BJ (cell line): ENCODE data around the gene ARL5A. TPM values are rescaled to one million over a fixed set of nuclear protein-coding genes. Genes with fewer than 3 reads are reported as not detected.

Experiments
- CTCF ChIA-PET: fragments of 350-600 bp; formaldehyde crosslinking; extraction: SDS; loops from one replicate; lab custom pipeline; 2021; ENCODE audit warnings: antibody characterized with exemption, inconsistent platforms; lab: Yijun Ruan, JAX
- POLR2A ChIA-PET: fragments of 300-600 bp; sonication (Branson Sonifier 250); formaldehyde crosslinking; extraction: SDS; loops from one replicate; lab custom pipeline; 2021; ENCODE audit warnings: antibody characterized with exemption; lab: Charles Lee
- DNase-seq: peaks from one replicate; pipeline ENCODE4 v3.0.0-alpha.2; 2011; ENCODE audit warnings: low read depth
- H3K27me3 ChIP-seq: 2 replicates; pipeline ENCODE4 v1.6.0; 2011; ENCODE audit warnings: low read length; ENCODE audit not compliant: control insufficient read depth, insufficient read depth
- H3K36me3 ChIP-seq: 2 replicates; pipeline ENCODE4 v1.5.1; 2011; ENCODE audit warnings: low read length; ENCODE audit not compliant: control insufficient read depth, insufficient read depth
- H3K4me3 ChIP-seq: 2 replicates; pipeline ENCODE4 v1.5.1; 2011; ENCODE audit warnings: low read depth, mild to moderate bottlenecking, control low read depth, low read length
- CTCF ChIP-seq: IDR thresholded peaks from 2 replicates; pipeline ENCODE4 v1.5.1; 2011; ENCODE audit warnings: low read depth, mild to moderate bottlenecking, control low read depth, inconsistent platforms, low read length, moderate library complexity; ENCODE audit not compliant: insufficient read depth
- polyA plus RNA-seq: library from polyadenylated mRNA; depleted of rRNA; stranded (reverse); fragments of >200 nt; gene quantifications from 2 replicates; pipeline ENCODE4 v1.2.3, GENCODE V29; 2011

ARL5A gene
- polyA plus RNA-seq, 1 experiment, result 9.3 TPM

- Histone ChIP-seq H3K4me3 (no peak overlapping the region), H3K27me3 (no peaks in the 10 kb centered on the region), H3K36me3 (peaks cover 2% of the 10 kb centered on the region; the same call in 1 of the 2 replicates)
- TF ChIP-seq CTCF, result no peak
- DNase-seq, result no peak
- ChIA-PET POLR2A (no interaction called here), CTCF (interaction anchor here (1.4 kb wide), 1 partner anchor 9 kb away, joined by 3 read pairs; no protein-coding TSS in a partner anchor)
These were observed 35.6 kb downstream of the ARL5A start for GRCh38 chr2:151792589-151792988.

- H3K36me3 ChIP-seq, result peaks cover 2% of the 10 kb centered on the region; the same call in 1 of the 2 replicates
- POLR2A ChIA-PET, result interaction anchor here (0.5 kb wide), 1 partner anchor 28 kb away, joined by 3 read pairs; no protein-coding TSS in a partner anchor
- CTCF ChIA-PET, result interaction anchor here (1.4 kb wide), 1 partner anchor 8 kb away, joined by 3 read pairs; no protein-coding TSS in a partner anchor
- H3K27me3 ChIP-seq, result no peaks in the 10 kb centered on the region
- TF ChIP-seq CTCF, result no peak
- no peak for DNase-seq
- no peak overlapping the region for H3K4me3 ChIP-seq
These were observed 36.7 kb downstream of the ARL5A start for GRCh38 chr2:151791545-151791944.

GRCh38 chr2:151790689-151791088 lies 37.5 kb downstream of the ARL5A start:
- TF ChIP-seq CTCF, result no peak
- DNase-seq, result no peak
- no peaks in the 10 kb centered on the region for H3K27me3 ChIP-seq
- CTCF ChIA-PET, result no interaction called here
- H3K4me3 ChIP-seq, result no peak overlapping the region
- POLR2A ChIA-PET, result no interaction called here
- H3K36me3 ChIP-seq, result peaks cover 2% of the 10 kb centered on the region; the same call in 1 of the 2 replicates

- CTCF ChIA-PET, result interaction anchor here (1.0 kb wide), 1 partner anchor 19 kb away, joined by 4 read pairs; no protein-coding TSS in a partner anchor
- no peak for TF ChIP-seq CTCF
- POLR2A ChIA-PET, result no interaction called here
- H3K4me3 ChIP-seq, result no peak overlapping the region
- H3K36me3 ChIP-seq, result peaks cover 2% of the 10 kb centered on the region; the same call in 1 of the 2 replicates
- H3K27me3 ChIP-seq, result no peaks in the 10 kb centered on the region
- no peak for DNase-seq
These were observed 39.0 kb downstream of the ARL5A start for GRCh38 chr2:151789055-151789834.

- Histone ChIP-seq H3K4me3 (no peak overlapping the region), H3K36me3 (peaks cover 2% of the 10 kb centered on the region; the same call in 1 of the 2 replicates), H3K27me3 (no peaks in the 10 kb centered on the region)
- ChIA-PET POLR2A (no interaction called here), CTCF (no interaction called here)
- TF ChIP-seq CTCF, result no peak
- no peak for DNase-seq
These were observed 41.7 kb downstream of the ARL5A start for GRCh38 chr2:151786483-151786882.
